ENCODE results near the gene IDH3B.
A peak's percentile ranks its signal among the peaks of the same experiment; 100 is the strongest.

IDH3B gene

GRCh38 chr20:2653556-2654383, 10.2 kb downstream of the IDH3B start:
- Histone ChIP-seq H3K9me3 (ENCODE audit: insufficient read depth, low read depth, low read length) (no peaks in the 10 kb centered on the region), H3K36me3 (ENCODE audit: insufficient read depth, low read depth, low read length) (peaks cover 59% of the 10 kb centered on the region), H3K4me3 (ENCODE audit: low read length) (peak overlapping the region; percentile 97), H3K27me3 (ENCODE audit: insufficient read depth, low read length) (no peaks in the 10 kb centered on the region), H3K4me1 (ENCODE audit: insufficient read depth, low read length) (peaks cover 9% of the 10 kb centered on the region; the same call in 1 of the 2 replicates), H3K27ac (ENCODE audit: low read length) (peak overlapping the region; percentile 23), H3K9ac (ENCODE audit: low read depth, low read length) (peak overlapping the region; percentile 98)

- H3K4me1 ChIP-seq (ENCODE audit: insufficient read depth, low read length) = peaks cover 9% of the 10 kb centered on the region; the same call in 1 of the 2 replicates
- H3K36me3 ChIP-seq (ENCODE audit: insufficient read depth, low read depth, low read length) = peaks cover 51% of the 10 kb centered on the region
- peak overlapping the region; percentile 98 for H3K9ac ChIP-seq (ENCODE audit: low read depth, low read length)
- H3K9me3 ChIP-seq (ENCODE audit: insufficient read depth, low read depth, low read length) = no peaks in the 10 kb centered on the region
- H3K27ac ChIP-seq (ENCODE audit: low read length) = peak overlapping the region; percentile 23
- no peaks in the 10 kb centered on the region for H3K27me3 ChIP-seq (ENCODE audit: insufficient read depth, low read length)
- peak overlapping the region; percentile 97 for H3K4me3 ChIP-seq (ENCODE audit: low read length)
Observed at GRCh38 chr20:2652724-2653555, 11.1 kb downstream of the IDH3B start.

- Histone ChIP-seq H3K9ac (ENCODE audit: low read depth, low read length) (peak within 1 kb of the TSS; percentile 98), H3K4me3 (ENCODE audit: low read length) (peak within 1 kb of the TSS; percentile 97), H3K4me1 (ENCODE audit: insufficient read depth, low read length) (peaks cover 9% of the 10 kb centered on the region; the same call in 1 of the 2 replicates), H3K9me3 (ENCODE audit: insufficient read depth, low read depth, low read length) (no peaks in the 10 kb centered on the region), H3K36me3 (ENCODE audit: insufficient read depth, low read depth, low read length) (peaks cover 42% of the 10 kb centered on the region), H3K27ac (ENCODE audit: low read length) (peak within 1 kb of the TSS; percentile 58), H3K27me3 (ENCODE audit: insufficient read depth, low read length) (no peaks in the 10 kb centered on the region)
Observed at GRCh38 chr20:2651772-2652723, 12.0 kb downstream of the IDH3B start, which contains the start of gene NOP56. TSS of gene NOP56 (plus strand) at chr20:2652632. CDS start at chr20:2652661, 29 bp downstream.

GRCh38 chr20:2643708-2644107, 20.3 kb downstream of the IDH3B start:
- Histone ChIP-seq H3K4me3 (ENCODE audit: low read length) (no peak overlapping the region), H3K36me3 (ENCODE audit: insufficient read depth, low read depth, low read length) (no peaks in the 10 kb centered on the region), H3K27ac (ENCODE audit: low read length) (no peak overlapping the region), H3K27me3 (ENCODE audit: insufficient read depth, low read length) (no peaks in the 10 kb centered on the region), H3K4me1 (ENCODE audit: insufficient read depth, low read length) (no peaks in the 10 kb centered on the region), H3K9me3 (ENCODE audit: insufficient read depth, low read depth, low read length) (no peaks in the 10 kb centered on the region), H3K9ac (ENCODE audit: low read depth, low read length) (no peak overlapping the region)

GRCh38 chr20:2640899-2641298, 23.1 kb downstream of the IDH3B start:
- Histone ChIP-seq H3K27me3 (ENCODE audit: insufficient read depth, low read length) (no peaks in the 10 kb centered on the region; the same call in 1 of the 2 replicates), H3K9ac (ENCODE audit: low read depth, low read length) (no peak overlapping the region), H3K9me3 (ENCODE audit: insufficient read depth, low read depth, low read length) (no peaks in the 10 kb centered on the region), H3K4me3 (ENCODE audit: low read length) (no peak overlapping the region), H3K27ac (ENCODE audit: low read length) (no peak overlapping the region), H3K4me1 (ENCODE audit: insufficient read depth, low read length) (no peaks in the 10 kb centered on the region), H3K36me3 (ENCODE audit: insufficient read depth, low read depth, low read length) (no peaks in the 10 kb centered on the region)

- no peaks in the 10 kb centered on the region for H3K9me3 ChIP-seq (ENCODE audit: insufficient read depth, low read depth, low read length)
- no peak overlapping the region for H3K9ac ChIP-seq (ENCODE audit: low read depth, low read length)
- H3K27me3 ChIP-seq (ENCODE audit: insufficient read depth, low read length) = peaks cover 3% of the 10 kb centered on the region; the same call in 1 of the 2 replicates
- H3K36me3 ChIP-seq (ENCODE audit: insufficient read depth, low read depth, low read length) = no peaks in the 10 kb centered on the region
- no peak overlapping the region for H3K27ac ChIP-seq (ENCODE audit: low read length)
- no peaks in the 10 kb centered on the region for H3K4me1 ChIP-seq (ENCODE audit: insufficient read depth, low read length)
- no peak overlapping the region for H3K4me3 ChIP-seq (ENCODE audit: low read length)
Observed at GRCh38 chr20:2640260-2640659, 23.8 kb downstream of the IDH3B start.

- Histone ChIP-seq H3K4me1 (ENCODE audit: insufficient read depth, low read length) (no peaks in the 10 kb centered on the region), H3K4me3 (ENCODE audit: low read length) (no peak overlapping the region), H3K9ac (ENCODE audit: low read depth, low read length) (no peak overlapping the region), H3K9me3 (ENCODE audit: insufficient read depth, low read depth, low read length) (no peaks in the 10 kb centered on the region), H3K27me3 (ENCODE audit: insufficient read depth, low read length) (peaks cover 19% of the 10 kb centered on the region; the same call in 1 of the 2 replicates), H3K36me3 (ENCODE audit: insufficient read depth, low read depth, low read length) (no peaks in the 10 kb centered on the region), H3K27ac (ENCODE audit: low read length) (no peak overlapping the region)
Observed at GRCh38 chr20:2637246-2637645, 26.8 kb downstream of the IDH3B start.

- Histone ChIP-seq H3K27ac (ENCODE audit: low read length) (no peak overlapping the region), H3K9ac (ENCODE audit: low read depth, low read length) (no peak overlapping the region), H3K36me3 (ENCODE audit: insufficient read depth, low read depth, low read length) (no peaks in the 10 kb centered on the region), H3K4me1 (ENCODE audit: insufficient read depth, low read length) (no peaks in the 10 kb centered on the region), H3K9me3 (ENCODE audit: insufficient read depth, low read depth, low read length) (no peaks in the 10 kb centered on the region), H3K4me3 (ENCODE audit: low read length) (no peak overlapping the region), H3K27me3 (ENCODE audit: insufficient read depth, low read length) (peaks cover 19% of the 10 kb centered on the region; the same call in 1 of the 2 replicates)
Observed at GRCh38 chr20:2633381-2633780, 30.6 kb downstream of the IDH3B start.

- no peaks in the 10 kb centered on the region for H3K9me3 ChIP-seq (ENCODE audit: insufficient read depth, low read depth, low read length)
- no peak overlapping the region for H3K27ac ChIP-seq (ENCODE audit: low read length)
- H3K4me3 ChIP-seq (ENCODE audit: low read length) = no peak overlapping the region
- H3K27me3 ChIP-seq (ENCODE audit: insufficient read depth, low read length) = peaks cover 19% of the 10 kb centered on the region; the same call in 1 of the 2 replicates
- no peaks in the 10 kb centered on the region for H3K36me3 ChIP-seq (ENCODE audit: insufficient read depth, low read depth, low read length)
- no peak overlapping the region for H3K9ac ChIP-seq (ENCODE audit: low read depth, low read length)
- no peaks in the 10 kb centered on the region for H3K4me1 ChIP-seq (ENCODE audit: insufficient read depth, low read length)
Observed at GRCh38 chr20:2631228-2631627, 32.8 kb downstream of the IDH3B start.

GRCh38 chr20:2626853-2627541, 37.0 kb downstream of the IDH3B start:
- Histone ChIP-seq H3K27me3 (ENCODE audit: insufficient read depth, low read length) (no peaks in the 10 kb centered on the region), H3K9ac (ENCODE audit: low read depth, low read length) (no peak overlapping the region), H3K27ac (ENCODE audit: low read length) (no peak overlapping the region), H3K4me1 (ENCODE audit: insufficient read depth, low read length) (no peaks in the 10 kb centered on the region), H3K4me3 (ENCODE audit: low read length) (no peak overlapping the region), H3K36me3 (ENCODE audit: insufficient read depth, low read depth, low read length) (no peaks in the 10 kb centered on the region), H3K9me3 (ENCODE audit: insufficient read depth, low read depth, low read length) (no peaks in the 10 kb centered on the region)
